GM21576 (cell line): Measurements from ENCODE around the gene PFDN1.
"Not testable (repeated sequence)": the region's sequence is repeated elsewhere in the genome, so short reads cannot be mapped to it uniquely, and the experiment has no call there.

Experiments used
- ATAC-seq: cut with Tn5 transposase; IDR thresholded peaks from one replicate; pipeline ENCODE4 v1.9.1; 2021; ENCODE audit warnings: mild to moderate bottlenecking, moderate library complexity; ENCODE audit not compliant: unreplicated experiment

PFDN1 gene, protein sequence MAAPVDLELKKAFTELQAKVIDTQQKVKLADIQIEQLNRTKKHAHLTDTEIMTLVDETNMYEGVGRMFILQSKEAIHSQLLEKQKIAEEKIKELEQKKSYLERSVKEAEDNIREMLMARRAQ

DNA sequence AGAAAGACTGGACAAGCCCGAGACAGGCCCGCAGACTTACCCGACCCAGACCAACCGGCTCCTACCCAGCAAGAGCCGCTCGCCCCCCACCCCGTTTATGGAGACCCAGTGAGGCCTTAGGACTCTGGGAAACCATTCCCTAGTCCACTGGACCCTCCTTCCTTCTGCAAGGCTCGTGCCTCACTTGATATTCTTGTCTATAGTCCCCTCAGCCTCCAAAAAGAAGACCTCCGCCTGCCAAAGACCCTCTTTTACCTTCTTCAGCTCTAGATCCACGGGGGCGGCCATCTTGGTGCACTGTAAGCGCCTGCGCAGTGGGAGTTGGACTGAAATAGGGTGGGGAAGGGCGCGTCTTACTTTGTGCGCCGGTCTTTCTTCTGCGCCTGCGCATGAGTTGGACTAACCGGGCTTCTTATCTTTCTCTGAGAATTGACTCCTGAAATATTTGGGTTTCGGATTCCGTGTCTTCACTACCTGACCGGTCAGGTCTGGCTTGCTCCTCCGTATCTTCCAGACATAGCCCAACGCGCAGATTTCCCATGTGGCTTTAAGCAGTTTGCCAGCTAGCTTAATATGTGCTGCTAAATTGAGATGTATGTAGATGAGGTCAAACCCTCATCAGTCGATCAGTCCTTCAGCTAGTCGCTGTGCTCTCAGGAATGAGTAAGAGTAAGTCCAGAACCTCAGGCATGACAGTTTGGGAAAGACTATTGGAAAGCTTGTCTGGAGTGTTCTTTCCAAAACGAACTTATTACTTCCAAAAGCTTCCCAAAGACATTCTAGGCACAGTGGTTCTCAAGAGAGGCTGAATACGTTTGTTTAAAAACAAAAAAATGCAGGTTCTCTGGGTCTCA lies at the start of gene PFDN1:
TSS of gene PFDN1 (minus strand) at position 316 of the 854 bp plus-strand sequence. CDS start at position 288, 28 bp downstream.
- ATAC-seq: peak; percentile 91

DNA sequence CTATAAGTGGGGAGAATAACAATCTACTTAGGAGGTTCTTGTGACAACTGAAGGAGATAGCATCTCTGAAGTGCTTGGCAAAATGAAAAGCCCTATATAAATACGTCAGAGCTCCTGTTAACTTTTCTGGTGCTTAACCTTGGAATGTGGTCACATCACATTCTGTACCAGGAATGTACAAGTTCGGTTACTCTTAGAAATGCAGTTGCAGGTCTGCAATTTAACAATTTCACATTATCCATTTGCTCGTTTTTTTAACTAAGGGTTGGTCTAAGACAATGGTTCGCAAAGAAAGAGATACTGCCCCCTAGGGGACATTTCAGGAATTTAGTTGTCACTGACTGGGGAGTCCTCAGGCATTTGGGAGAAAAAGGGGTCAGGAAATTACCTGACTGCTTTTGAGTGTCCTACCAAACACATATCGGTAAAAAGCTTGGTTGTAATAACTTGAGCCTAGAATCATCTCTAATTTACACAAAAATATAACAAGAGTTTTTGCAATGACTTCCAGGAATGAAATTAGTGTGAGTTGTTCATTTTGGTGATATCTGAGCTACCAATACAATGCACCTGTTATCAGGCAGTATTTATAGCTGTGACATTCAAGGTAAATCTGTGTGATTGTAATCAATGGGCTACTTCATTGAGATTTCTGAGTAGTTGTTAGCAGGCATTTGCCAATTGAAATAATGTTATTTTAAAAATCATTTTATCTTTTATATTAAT lies 48.9 kb upstream of the PFDN1 start:
- ATAC-seq: no peak

DNA sequence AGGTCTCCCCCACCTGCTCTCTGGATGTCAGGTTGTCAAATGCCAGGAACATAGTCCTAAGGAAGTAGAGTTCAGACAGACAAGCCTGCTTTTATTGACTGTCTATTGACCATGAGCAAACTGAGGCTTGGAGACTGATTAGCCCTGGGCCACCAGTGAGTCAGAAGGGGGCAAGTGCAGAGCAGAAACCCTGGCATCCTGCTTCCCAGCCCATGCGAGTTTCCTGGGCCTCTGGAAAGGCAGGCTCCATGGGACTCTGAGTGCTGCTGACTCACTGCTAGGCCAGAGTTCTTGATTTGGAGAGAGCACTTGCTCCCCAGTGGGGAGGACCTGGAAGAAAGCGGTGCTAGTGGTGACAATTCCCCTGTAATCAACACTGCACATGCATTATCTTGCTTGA lies 46.3 kb upstream of the PFDN1 start:
- ATAC-seq: no peak

DNA sequence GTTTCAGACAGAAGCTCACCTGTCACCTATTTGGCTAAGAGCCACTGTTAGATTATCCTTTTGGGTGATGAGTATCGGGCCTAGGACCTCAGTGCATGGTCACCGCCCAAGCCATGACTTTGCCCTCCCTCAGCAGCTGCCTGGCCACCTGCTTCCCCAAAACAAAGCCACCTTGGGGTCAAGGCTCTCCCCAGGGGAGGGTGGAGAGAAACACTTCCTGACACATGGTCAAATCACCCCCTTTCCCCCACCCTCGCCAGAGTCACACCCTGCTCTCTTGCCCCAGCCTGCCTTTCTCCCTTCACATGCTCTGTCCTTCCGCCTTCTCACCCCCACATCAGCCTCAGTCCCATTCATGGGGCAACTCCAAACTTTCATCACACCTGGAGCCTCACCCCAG lies 45.2 kb upstream of the PFDN1 start:
- no peak for ATAC-seq

DNA sequence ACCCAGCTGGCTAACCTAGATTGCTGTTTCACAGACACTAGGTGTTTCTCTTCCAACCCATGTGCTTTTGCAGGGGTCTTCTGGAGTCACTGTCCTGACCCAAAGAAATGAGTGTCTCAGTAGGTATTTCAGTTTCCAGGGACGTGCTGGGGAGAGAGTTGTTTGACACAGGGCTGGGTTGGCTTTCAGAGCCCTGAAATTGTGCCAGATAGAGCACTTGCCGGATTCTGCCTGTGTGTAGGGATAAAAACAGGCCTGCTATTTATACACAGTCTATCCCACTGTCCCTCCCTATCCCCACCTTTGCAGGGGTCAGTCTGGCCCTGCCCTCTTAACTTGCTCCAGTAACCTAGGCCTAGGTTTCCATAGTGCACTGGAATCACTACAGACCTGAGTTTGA lies 44.5 kb upstream of the PFDN1 start:
- no peak for ATAC-seq

DNA sequence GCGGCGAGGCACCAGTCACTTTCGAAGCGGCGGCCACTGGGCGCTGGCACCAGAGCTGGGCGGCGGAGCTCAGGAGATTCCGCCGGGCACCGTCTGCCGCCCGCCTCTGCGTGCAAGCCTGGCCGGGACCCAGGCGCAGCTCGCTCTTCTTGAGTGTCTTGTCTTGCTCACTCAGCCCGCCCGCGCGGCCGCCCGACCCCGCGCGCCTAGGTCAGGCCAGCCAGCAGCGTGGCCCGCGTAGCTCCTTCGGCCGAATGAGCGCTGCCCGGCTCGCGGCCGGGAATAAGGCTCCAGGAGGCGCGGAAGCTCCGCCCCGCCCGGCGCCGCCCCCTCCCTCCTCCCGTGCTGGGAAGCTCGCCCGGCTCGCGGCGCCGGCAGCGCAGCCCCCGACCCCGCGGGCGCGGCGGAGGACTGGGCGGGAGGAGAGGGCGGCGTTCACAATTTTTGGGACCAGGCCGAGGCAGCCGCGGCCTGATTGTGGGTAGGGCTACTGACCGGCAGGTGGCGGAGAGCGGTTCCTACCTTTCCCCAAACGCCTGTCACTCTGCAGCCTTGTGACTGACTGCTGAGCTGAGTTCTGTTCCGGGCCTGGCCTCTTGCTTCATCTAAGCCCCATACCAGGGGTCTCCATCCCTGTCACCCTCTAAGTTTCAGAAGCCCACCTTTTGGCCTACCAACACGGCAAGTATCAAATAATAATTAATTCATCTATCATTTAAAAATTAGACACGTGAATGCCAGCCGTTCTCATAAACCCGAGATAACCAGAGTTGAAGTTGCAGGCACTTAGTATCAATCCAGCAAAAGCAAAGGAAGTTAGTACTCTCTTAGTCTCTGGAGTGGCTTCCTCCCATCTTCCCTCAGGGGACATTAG lies 43.7 kb upstream of the PFDN1 start, which contains the start of gene HBEGF:
TSS of gene HBEGF (minus strand) at position 256 of the 874 bp plus-strand sequence. CDS start 275 bp downstream, outside the sequence.
- ATAC-seq: peak; percentile 72

DNA sequence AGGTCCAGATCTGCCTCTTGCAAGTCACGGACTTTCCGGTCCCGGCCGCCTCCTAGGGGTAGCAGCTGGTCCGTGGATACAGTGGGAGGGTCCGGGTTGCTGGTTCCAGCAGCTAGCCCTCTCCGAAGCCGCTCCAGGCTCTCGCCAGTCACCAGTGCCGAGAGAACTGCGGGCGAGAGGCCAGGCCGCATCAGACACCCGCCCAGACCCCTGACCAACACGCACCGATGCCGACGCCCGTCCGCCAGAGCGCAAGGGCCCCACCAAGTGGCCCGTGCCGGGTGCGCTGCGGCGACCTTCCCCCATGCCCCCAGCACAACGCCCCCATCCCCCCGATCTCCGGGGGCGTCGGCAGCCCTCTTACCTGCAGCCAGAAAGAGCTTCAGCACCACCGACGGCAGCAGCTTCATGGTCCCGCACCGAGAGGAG lies 43.0 kb upstream of the PFDN1 start:
- ATAC-seq: peak; percentile 8

DNA sequence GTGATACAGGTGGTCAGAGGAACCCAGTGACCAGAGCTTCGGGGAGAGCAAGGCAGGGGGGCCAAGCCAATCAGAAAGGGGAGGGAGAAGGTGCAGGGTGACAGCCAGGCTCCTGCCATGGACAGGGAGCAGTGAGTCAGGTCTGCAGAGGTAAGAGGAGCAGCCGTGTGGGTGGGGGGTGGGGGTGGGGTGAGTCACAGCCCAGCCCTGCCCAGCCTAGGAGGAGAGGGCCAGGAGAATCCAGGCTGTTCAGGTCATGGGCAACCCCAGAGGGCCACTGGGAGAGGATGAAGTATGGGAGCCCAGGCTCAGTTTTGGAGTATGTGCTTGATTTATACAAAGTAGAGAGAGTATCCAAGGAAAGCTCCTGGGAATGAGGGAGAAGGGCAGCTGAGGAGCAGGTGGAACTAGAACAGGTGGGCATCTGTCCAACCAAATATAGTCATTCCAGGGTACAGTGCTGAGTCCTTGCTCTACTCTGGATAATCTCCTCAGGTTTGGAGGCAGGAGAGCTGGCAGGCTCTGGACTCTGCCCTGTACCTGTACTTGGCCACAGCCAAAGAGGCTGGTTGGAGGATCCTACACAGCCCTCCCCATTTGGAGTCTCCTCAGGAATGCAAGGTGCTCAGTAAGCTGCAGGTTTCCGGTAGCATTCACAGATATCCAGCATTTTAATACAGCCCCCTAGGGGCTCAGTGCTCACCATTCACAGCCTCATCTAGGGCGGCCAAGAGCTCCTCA lies 42.0 kb upstream of the PFDN1 start:
- ATAC-seq: no peak

DNA sequence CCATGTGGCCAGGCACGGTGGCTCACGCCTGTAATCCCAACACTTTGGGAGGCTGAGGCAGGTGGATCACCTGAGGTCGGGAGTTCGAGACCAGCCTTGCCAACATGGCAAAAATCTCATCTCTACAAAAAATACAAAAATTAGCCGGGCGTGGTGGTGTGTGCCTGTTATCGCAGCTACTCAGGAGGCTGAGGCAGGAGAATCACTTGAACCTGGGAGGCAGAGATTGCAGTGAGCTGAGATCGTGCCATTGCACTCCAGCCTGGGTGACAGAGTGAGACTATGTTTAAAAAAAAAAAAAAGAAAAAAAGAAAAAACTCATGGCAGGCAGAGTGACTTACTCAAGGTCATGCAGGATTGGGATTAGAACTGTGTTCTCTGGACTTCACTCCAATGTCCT lies 40.9 kb upstream of the PFDN1 start:
- not testable (repeated sequence) for ATAC-seq

DNA sequence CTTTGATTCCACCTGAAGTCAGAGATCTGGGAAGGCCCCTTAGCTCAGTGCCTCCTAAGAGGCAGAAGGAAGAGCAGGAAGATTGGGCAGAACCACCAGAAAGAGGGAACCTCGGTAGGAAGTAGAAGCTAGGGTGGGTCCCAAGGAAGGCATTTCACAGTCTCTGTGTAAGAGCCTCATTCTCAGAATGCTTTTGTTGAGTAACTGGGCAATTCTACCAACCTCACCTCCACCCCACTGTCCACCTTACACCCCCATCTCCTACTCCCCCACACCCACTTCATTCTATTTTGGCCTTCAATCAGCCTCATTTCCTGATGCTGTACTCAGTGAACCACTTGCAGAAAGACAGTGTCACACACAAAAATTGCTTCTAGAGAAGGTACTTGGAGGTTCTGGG lies 40.0 kb upstream of the PFDN1 start:
- no peak for ATAC-seq

DNA sequence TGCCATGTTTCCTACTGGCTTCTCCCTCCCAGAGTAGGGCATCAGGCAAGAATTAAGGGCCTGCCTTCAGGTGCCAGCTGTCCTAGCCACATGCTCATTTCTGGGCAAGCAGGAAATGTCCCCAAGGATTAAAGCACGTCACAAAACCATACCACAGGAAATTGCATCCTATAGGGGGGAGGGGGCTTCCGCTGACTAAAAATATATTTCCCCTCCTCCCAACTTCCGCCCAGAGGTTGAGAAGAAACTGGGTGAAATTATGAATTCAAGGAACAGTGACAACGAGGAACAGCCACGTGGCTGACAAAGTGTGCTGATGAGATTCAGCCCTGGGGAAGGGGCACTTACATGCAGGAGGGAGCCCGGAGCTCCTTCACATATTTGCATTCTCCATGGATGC lies 39.4 kb upstream of the PFDN1 start:
- no peak for ATAC-seq

DNA sequence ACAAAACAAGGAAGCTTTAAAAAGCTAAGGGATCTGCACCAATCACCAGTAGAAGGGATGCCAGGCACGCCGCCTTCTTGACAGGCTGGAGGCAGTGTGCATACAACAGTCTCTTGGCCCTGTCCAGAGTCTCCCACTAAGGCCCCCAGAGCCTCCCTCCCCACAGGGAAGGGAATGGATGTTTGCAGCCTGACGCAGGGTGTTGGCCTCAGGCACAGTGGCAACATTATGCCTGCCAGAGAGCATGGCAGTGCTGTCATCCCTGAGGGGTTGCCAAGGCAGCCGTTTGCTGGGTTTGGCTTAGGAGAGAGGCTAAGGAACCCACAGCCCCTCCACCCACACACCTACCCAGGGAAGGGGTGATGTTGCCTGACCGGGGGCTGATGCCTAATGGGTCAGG lies 38.7 kb upstream of the PFDN1 start:
- no peak for ATAC-seq

DNA sequence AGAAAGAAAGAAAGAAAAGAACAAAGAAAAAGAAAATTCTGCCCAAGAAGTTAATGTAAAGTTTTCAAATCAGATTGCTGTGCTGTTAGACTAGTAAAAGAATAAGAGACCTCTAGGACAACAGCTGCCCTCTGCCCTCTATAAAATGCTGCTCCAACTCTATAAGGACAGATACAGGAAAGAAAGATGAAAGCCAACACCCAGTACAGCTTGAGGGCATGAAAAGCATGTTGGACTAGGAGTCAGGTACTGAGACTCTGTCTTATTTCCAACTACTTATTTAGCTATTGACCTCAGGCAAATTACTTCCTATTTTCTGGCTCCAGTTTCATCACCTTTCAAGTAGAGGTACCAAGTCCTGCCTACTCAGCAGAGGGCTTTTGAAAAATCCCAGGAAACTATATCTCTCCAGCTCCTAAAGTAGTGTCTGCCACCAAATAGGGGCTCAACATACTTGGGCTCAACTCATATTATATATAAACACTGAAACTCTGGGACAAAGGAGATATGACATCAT lies 37.8 kb upstream of the PFDN1 start:
- no peak for ATAC-seq

DNA sequence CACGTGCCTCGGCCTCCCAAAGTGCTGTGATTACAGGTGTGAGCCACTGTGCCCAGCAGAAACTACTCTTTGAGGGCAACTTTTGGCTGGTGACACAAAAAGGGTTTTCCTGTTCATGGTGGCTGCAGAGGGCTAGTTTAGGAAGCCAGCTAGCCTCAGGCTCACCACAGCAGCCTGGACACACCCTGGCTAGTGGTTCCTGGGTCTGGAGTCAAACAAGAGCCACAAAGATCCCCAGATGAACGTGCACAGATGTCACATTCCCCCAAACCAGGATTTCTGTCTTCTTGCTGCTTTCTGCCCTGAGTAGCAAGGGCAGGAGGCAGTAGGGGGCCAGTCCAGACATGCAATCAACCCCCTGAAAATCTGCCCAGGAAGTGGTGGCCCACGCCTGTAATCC lies 36.7 kb upstream of the PFDN1 start:
- ATAC-seq: no peak

DNA sequence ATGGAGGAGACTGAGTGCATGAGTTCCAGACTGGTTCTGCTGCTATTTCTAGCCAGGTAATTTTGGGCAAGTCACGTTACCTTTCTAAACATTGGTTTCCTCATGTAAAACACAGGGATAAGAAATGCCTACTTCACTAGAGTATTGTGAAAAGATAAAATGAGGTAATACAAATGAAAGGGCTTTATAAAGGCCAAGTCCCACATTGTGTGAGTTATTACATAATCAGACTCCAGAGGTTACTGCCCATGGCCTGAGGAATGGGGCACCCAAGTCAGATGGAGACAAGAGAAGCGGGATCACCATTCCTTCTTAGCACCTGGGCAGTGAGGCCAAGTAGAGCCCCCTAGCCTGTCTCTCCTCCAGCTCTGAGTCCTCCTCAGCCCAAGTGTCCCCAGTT lies 36.0 kb upstream of the PFDN1 start:
- no peak for ATAC-seq

DNA sequence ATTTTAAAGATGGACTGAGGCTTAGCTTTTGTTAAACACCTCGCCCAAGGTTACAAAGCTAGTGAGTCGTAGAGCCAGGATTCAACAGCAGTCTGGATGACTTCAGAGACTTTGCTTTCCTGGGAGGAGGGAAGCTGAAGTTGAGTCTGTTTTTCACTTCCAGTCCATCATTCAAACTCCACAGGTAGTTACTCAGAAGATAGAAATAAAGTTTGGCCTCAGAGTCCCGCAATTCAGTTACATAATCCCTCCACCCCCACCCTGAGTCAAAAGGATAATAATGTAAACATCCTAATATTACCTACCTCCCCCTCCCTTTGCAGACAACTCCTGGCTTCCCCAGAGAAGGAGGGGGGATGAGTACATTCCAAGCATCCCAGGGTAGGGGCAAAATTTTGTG lies 35.4 kb upstream of the PFDN1 start:
- no peak for ATAC-seq

DNA sequence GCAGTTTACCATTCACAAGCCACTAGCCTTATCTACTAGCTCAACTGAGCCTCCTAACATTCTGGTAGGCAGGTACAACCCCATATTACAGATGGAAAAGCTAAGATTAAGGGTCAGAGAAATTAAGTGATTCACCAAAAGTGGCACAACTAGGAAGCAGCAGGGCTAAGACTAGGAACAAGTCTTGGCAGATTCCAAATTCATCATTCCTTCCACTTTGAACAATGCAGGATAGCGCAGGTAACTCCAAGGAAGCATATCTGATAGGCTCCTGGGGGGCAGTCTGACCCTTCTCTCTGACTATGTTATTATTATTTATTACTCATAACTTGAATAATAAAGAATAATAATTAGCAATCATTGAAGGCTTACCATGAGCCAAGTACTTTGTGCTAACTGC lies 35.0 kb upstream of the PFDN1 start:
- no peak for ATAC-seq

DNA sequence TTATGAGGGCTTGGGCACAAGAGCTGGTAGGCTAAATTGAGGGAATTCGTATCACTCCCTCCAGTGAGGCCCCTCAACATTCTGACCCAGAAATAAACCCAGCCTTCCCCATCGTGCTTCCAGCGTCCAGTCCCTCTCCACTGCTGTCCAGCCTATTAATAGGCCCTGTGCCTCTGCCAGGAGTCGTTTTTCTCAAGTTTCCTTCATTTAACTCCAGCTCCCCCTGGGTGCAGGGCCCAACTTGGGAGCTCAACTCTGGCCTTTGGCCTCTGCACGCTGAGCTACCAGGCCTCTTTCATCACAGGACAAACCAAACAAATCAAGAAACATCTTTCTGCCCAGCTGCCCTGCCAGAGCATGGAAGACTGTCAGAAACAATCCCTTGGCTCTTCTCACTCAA lies 33.5 kb upstream of the PFDN1 start:
- ATAC-seq: no peak

DNA sequence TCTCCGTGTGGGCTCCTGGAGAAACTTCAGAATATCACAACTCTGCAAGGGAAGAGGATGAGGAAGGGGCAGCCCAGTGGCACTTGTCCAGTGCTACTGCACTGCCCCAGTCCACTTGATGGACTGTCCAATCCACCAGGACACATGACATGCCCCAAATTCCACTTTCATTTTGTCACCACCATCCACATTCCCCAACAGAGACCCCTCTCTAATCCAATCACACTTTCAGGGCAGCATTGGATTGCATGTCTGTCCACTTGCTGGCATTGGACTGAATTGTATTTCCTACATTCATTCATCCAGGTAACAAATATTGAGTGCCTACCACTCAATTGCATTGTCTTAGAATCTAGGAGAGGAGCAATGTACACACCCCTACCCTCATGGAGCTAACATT lies 28.7 kb upstream of the PFDN1 start:
- no peak for ATAC-seq
